Measurements from ENCODE around the gene TAF5L.
"Not testable (repeated sequence)": the region's sequence is repeated elsewhere in the genome, so short reads cannot be mapped to it uniquely, and the experiment has no call there.

TAF5L gene

GRCh38 chr1:229563241-229563640, 62.7 kb downstream of the TAF5L start:
- no peak for FAIRE-seq

- no peak for FAIRE-seq
These were observed 63.2 kb downstream of the TAF5L start for GRCh38 chr1:229562686-229563085.

GRCh38 chr1:229561141-229561540, 64.8 kb downstream of the TAF5L start:
- FAIRE-seq: no peak

- FAIRE-seq: not testable (repeated sequence)
These were observed 65.8 kb downstream of the TAF5L start for GRCh38 chr1:229560124-229560523.

GRCh38 chr1:229559336-229559801, 66.6 kb downstream of the TAF5L start:
- FAIRE-seq: not testable (repeated sequence)

GRCh38 chr1:229558460-229559335, 67.2 kb downstream of the TAF5L start, which contains the start of gene ABCB10:
ABCB10 (minus strand) TSS chr1:229558707; CDS start chr1:229558652, 55 bp downstream.
- peak; percentile 71 for FAIRE-seq

GRCh38 chr1:229557913-229558414, 68.0 kb downstream of the TAF5L start:
- FAIRE-seq: no peak

GRCh38 chr1:229557200-229557850, 68.6 kb downstream of the TAF5L start:
- no peak for FAIRE-seq

- FAIRE-seq: no peak
These were observed 70.9 kb downstream of the TAF5L start for GRCh38 chr1:229554886-229555621.

- no peak for FAIRE-seq
These were observed 72.2 kb downstream of the TAF5L start for GRCh38 chr1:229553621-229554130.

GRCh38 chr1:229552732-229553131, 73.2 kb downstream of the TAF5L start:
- FAIRE-seq: no peak

- no peak for FAIRE-seq
These were observed 74.9 kb downstream of the TAF5L start for GRCh38 chr1:229550812-229551567.

GRCh38 chr1:229547542-229547941, 78.4 kb downstream of the TAF5L start:
- no peak for FAIRE-seq

- no peak for FAIRE-seq
These were observed 81.3 kb downstream of the TAF5L start for GRCh38 chr1:229544587-229544986.

All from A204.1 (cell line).